Measurements from ENCODE around the gene FANCC. TPM values are rescaled to one million over a fixed set of nuclear protein-coding genes. Genes with fewer than 3 reads are reported as not detected.

FANCC gene
- total and polyA plus RNA-seq, 2 of the 8 experiments (the other 6 are each of a cell fraction or from before 2014, with no cell fraction given), result 7.8 to 15.2 TPM

GRCh38 chr9:95156074-95156473 lies 161.4 kb downstream of the FANCC start:
- Histone ChIP-seq H4K8ac (ENCODE audit: extremely low read depth, insufficient read depth, low read length) (no peak overlapping the region), H2AK5ac (ENCODE audit: low read depth, low read length) (no peak overlapping the region), H3K4me3 (ENCODE audit: extremely low read depth in 1 of 4, insufficient read depth in 2 of 4, low read depth in 3 of 4, low read length in 4 of 4) (no peak overlapping the region), H3K4me1 (replicated peaks in 1 of 4; ENCODE audit: control insufficient read depth in 3 of 4, insufficient read depth in 4 of 4, low read length in 3 of 4) (no peaks in the 10 kb centered on the region; a peak in 1 of 7 replicates), H3K9me3 (ENCODE audit: insufficient read depth in 2 of 2, low read depth in 1 of 2, low read length in 1 of 2) (no peaks in the 10 kb centered on the region), H3K27me3 (replicated peaks in 1 of 4; ENCODE audit: control insufficient read depth in 3 of 4, extremely low read depth in 1 of 4, insufficient read depth in 3 of 4, low read length in 3 of 4) (no peaks in the 10 kb centered on the region), H2BK15ac (ENCODE audit: low read length) (no peak overlapping the region), H3K4ac (replicated peaks; ENCODE audit: insufficient read length, low read depth, low read length) (no peak overlapping the region), H3K18ac (ENCODE audit: extremely low read depth, low read length) (no peak overlapping the region), H3K79me2 (ENCODE audit: control insufficient read depth in 1 of 2, insufficient read depth in 2 of 2, low read length in 2 of 2) (no peaks in the 10 kb centered on the region), H3K23ac (ENCODE audit: insufficient read length) (no peak overlapping the region), H4K91ac (replicated peaks; ENCODE audit: insufficient read length, low read length) (no peak overlapping the region), H3K79me1 (ENCODE audit: low read depth, low read length) (no peaks in the 10 kb centered on the region), H2AFZ (ENCODE audit: low read length) (no peak overlapping the region), H3K56ac (replicated peaks; ENCODE audit: insufficient read length, low read depth, low read length) (no peak overlapping the region), H4K5ac (ENCODE audit: insufficient read length, low read depth, low read length) (no peak overlapping the region), H3K4me2 (ENCODE audit: insufficient read depth in 1 of 2, low read depth in 2 of 2, low read length in 2 of 2) (no peak overlapping the region), H2BK5ac (ENCODE audit: low read depth, low read length) (no peak overlapping the region), H3K27ac (ENCODE audit: low read depth, low read length) (no peak overlapping the region), H3K23me2 (ENCODE audit: low read depth, low read length) (no peaks in the 10 kb centered on the region), H2BK12ac (ENCODE audit: low read depth, low read length) (no peak overlapping the region), H3K36me3 (ENCODE audit: control insufficient read depth in 2 of 4, insufficient read depth in 4 of 4, low read length in 3 of 4) (no peaks in the 10 kb centered on the region), H4K20me1 (replicated peaks in 1 of 2; ENCODE audit: control insufficient read depth in 1 of 2, insufficient read depth in 2 of 2, low read length in 2 of 2) (peaks cover 0 to under 1% of the 10 kb centered on the region in 2 experiments), H3K14ac (ENCODE audit: insufficient read length) (no peak overlapping the region), H3K9ac (replicated peaks in 1 of 4; ENCODE audit: extremely low read depth in 1 of 4, low read depth in 3 of 4, low read length in 3 of 4) (no peak overlapping the region), H2BK120ac (replicated peaks; ENCODE audit: low read depth, low read length) (no peak overlapping the region), H2BK20ac (ENCODE audit: low read length) (no peak overlapping the region)
- CTCF ChIA-PET (ENCODE audit: partially characterized antibody), result interaction anchor here (1.0 to 4.8 kb wide), 3 partner anchors 12 to 26 kb away, joined by 3 to 23 read pairs (median 3); no protein-coding TSS in a partner anchor
- 90% methylated on average over 2 of the region's 2 CpGs; no CpG with 5 or more reads in 1 of the 2 experiments for WGBS, 2 experiments (ENCODE audit: extremely low coverage in 1 of 2, insufficient coverage in 1 of 2, insufficient read length in 1 of 2, insufficient replicate concordance in 2 of 2, low coverage in 1 of 2, low lambda C conversion rate in 2 of 2, missing lambda C conversion rate in 1 of 2)
- DNase-seq (ENCODE audit: low read depth in 1 of 2, low spot score in 2 of 2) (no peak), FAIRE-seq (no peak)
- POLR2A ChIA-PET (ENCODE audit: partially characterized antibody), result no interaction called here
- TF ChIP-seq POLR2AphosphoS5 (IDR thresholded peaks at IDR 0.05; ENCODE audit: low read depth, low read length) (no peak), CREB1 (IDR thresholded peaks at IDR 0.05) (no peak)
